Fibroblast of skin of back (primary cell): Measurements from ENCODE around the gene MEI4.
"Not testable (repeated sequence)": the region's sequence is repeated elsewhere in the genome, so short reads cannot be mapped to it uniquely, and the experiment has no call there.

ENCODE experiments used
- DNase-seq: peaks from one replicate; pipeline ENCODE4 v3.0.0-alpha.2; 2013

Gene MEI4

GRCh38 chr6:77816766-77817270, 164.0 kb downstream of the MEI4 start:
- DNase-seq, result no peak

- no peak for DNase-seq
These were observed 169.4 kb downstream of the MEI4 start for GRCh38 chr6:77822265-77822664.

GRCh38 chr6:77825204-77825603, 172.4 kb downstream of the MEI4 start:
- no peak for DNase-seq

GRCh38 chr6:77829736-77830135, 176.9 kb downstream of the MEI4 start:
- no peak for DNase-seq

- not testable (repeated sequence) for DNase-seq
These were observed 180.9 kb downstream of the MEI4 start for GRCh38 chr6:77833749-77834148.

- DNase-seq, result no peak
These were observed 181.8 kb downstream of the MEI4 start for GRCh38 chr6:77834591-77834996.

- DNase-seq, result no peak
These were observed 184.4 kb downstream of the MEI4 start for GRCh38 chr6:77837034-77837784.

- DNase-seq, result no peak
These were observed 186.5 kb downstream of the MEI4 start for GRCh38 chr6:77839292-77839691.

- no peak for DNase-seq
These were observed 192.0 kb downstream of the MEI4 start for GRCh38 chr6:77844822-77845221.

- no peak for DNase-seq
These were observed 200.6 kb downstream of the MEI4 start for GRCh38 chr6:77853401-77853800.

- DNase-seq, result no peak
These were observed 203.6 kb downstream of the MEI4 start for GRCh38 chr6:77856391-77856790.

- DNase-seq, result no peak
These were observed 204.6 kb downstream of the MEI4 start for GRCh38 chr6:77857421-77857820.

GRCh38 chr6:77876300-77876699, 223.5 kb downstream of the MEI4 start:
- peak; percentile 17 for DNase-seq

GRCh38 chr6:77879527-77879926, 226.7 kb downstream of the MEI4 start:
- peak; percentile 8 for DNase-seq

- peak; percentile 81 for DNase-seq
These were observed 227.7 kb downstream of the MEI4 start for GRCh38 chr6:77880501-77880900.

- DNase-seq, result peak; percentile 22
These were observed 231.0 kb downstream of the MEI4 start for GRCh38 chr6:77883851-77884250.

- DNase-seq, result no peak
These were observed 240.6 kb downstream of the MEI4 start for GRCh38 chr6:77893391-77893790.

- no peak for DNase-seq
These were observed 253.2 kb downstream of the MEI4 start for GRCh38 chr6:77906070-77906469.

GRCh38 chr6:77910826-77911225, 258.0 kb downstream of the MEI4 start:
- DNase-seq, result peak; percentile 3

- no peak for DNase-seq
These were observed 273.4 kb downstream of the MEI4 start for GRCh38 chr6:77926198-77926751.

- no peak for DNase-seq
These were observed 277.5 kb downstream of the MEI4 start for GRCh38 chr6:77930382-77930781.

- no peak for DNase-seq
These were observed 278.1 kb downstream of the MEI4 start for GRCh38 chr6:77930952-77931351.

GRCh38 chr6:77962070-77962469, 309.2 kb downstream of the MEI4 start:
- DNase-seq, result no peak

- DNase-seq, result no peak
These were observed 312.6 kb downstream of the MEI4 start for GRCh38 chr6:77965449-77965848.
